ENCODE measurements around the gene CUBN.

CUBN gene

GRCh38 chr10:16863766-16864165 lies 265.8 kb downstream of the CUBN start:
- Histone ChIP-seq H3K27me3 (no peaks in the 10 kb centered on the region), H3K4me1 (no peaks in the 10 kb centered on the region), H3K9me3 (no peaks in the 10 kb centered on the region), H3K27ac (no peak overlapping the region), H3K4me3 (no peak overlapping the region), H3K36me3 (no peaks in the 10 kb centered on the region)
- no peak for TF ChIP-seq CTCF (IDR thresholded peaks at IDR 0.05)
- DNase-seq: no peak
- intact Hi-C loops (cut with DNase I; ENCODE audit: low total_unique reads): no loop called here

- H3K36me3 ChIP-seq: no peaks in the 10 kb centered on the region
- H3K27me3 ChIP-seq: no peaks in the 10 kb centered on the region
- H3K27ac ChIP-seq: no peak overlapping the region
- intact Hi-C loops (cut with DNase I; ENCODE audit: low total_unique reads): no loop called here
- no peak for TF ChIP-seq CTCF (IDR thresholded peaks at IDR 0.05)
- DNase-seq: no peak
- no peak overlapping the region for H3K4me3 ChIP-seq
- H3K4me1 ChIP-seq: peaks cover 0 to 11% (median 3%) of the 10 kb centered on the region in 4 donors
- no peaks in the 10 kb centered on the region for H3K9me3 ChIP-seq
Observed at GRCh38 chr10:16857419-16857818, 272.2 kb downstream of the CUBN start.

GRCh38 chr10:16856567-16856966 lies 273.0 kb downstream of the CUBN start:
- peaks cover 0 to 13% (median 3%) of the 10 kb centered on the region in 4 donors for H3K4me1 ChIP-seq
- no peak overlapping the region for H3K27ac ChIP-seq
- no peak for TF ChIP-seq CTCF (IDR thresholded peaks at IDR 0.05)
- no peaks in the 10 kb centered on the region for H3K36me3 ChIP-seq
- H3K27me3 ChIP-seq: no peaks in the 10 kb centered on the region
- H3K9me3 ChIP-seq: no peaks in the 10 kb centered on the region
- intact Hi-C loops (cut with DNase I; ENCODE audit: low total_unique reads): no loop called here
- H3K4me3 ChIP-seq: no peak overlapping the region
- no peak for DNase-seq

- no peak for TF ChIP-seq CTCF (IDR thresholded peaks at IDR 0.05)
- H3K9me3 ChIP-seq: no peaks in the 10 kb centered on the region
- H3K4me1 ChIP-seq: peaks cover 0 to 13% (median 3%) of the 10 kb centered on the region in 4 donors
- no peak for DNase-seq
- H3K27ac ChIP-seq: no peak overlapping the region
- H3K36me3 ChIP-seq: no peaks in the 10 kb centered on the region
- H3K4me3 ChIP-seq: no peak overlapping the region
- no peaks in the 10 kb centered on the region for H3K27me3 ChIP-seq
- intact Hi-C loops (cut with DNase I; ENCODE audit: low total_unique reads): no loop called here
Observed at GRCh38 chr10:16856092-16856491, 273.5 kb downstream of the CUBN start.

GRCh38 chr10:16854623-16855022 lies 275.0 kb downstream of the CUBN start:
- peaks cover 0 to 13% (median 3%) of the 10 kb centered on the region in 4 donors for H3K4me1 ChIP-seq
- no peaks in the 10 kb centered on the region for H3K9me3 ChIP-seq
- H3K27me3 ChIP-seq: no peaks in the 10 kb centered on the region
- no peak for TF ChIP-seq CTCF (IDR thresholded peaks at IDR 0.05)
- no peaks in the 10 kb centered on the region for H3K36me3 ChIP-seq
- DNase-seq: no peak
- H3K4me3 ChIP-seq: no peak overlapping the region
- intact Hi-C loops (cut with DNase I; ENCODE audit: low total_unique reads): loop anchor here (5.0 kb wide), 1 partner anchor 1723 kb away; no protein-coding TSS in a partner anchor
- no peak overlapping the region for H3K27ac ChIP-seq

GRCh38 chr10:16853809-16854208 lies 275.8 kb downstream of the CUBN start:
- H3K4me1 ChIP-seq: peaks cover 0 to 20% (median 7%) of the 10 kb centered on the region in 4 donors
- no peak overlapping the region for H3K27ac ChIP-seq
- no peaks in the 10 kb centered on the region for H3K9me3 ChIP-seq
- no peak overlapping the region for H3K4me3 ChIP-seq
- TF ChIP-seq CTCF (IDR thresholded peaks at IDR 0.05): no peak
- no peaks in the 10 kb centered on the region for H3K27me3 ChIP-seq
- no peaks in the 10 kb centered on the region for H3K36me3 ChIP-seq
- intact Hi-C loops (cut with DNase I; ENCODE audit: low total_unique reads): loop anchor here (5.0 kb wide), 1 partner anchor 1723 kb away; no protein-coding TSS in a partner anchor
- DNase-seq: no peak
